HG02970 (cell line): ENCODE data around the gene CPEB1.
"Not testable (repeated sequence)": the region's sequence is repeated elsewhere in the genome, so short reads cannot be mapped to it uniquely, and the experiment has no call there.

Experiments
- ATAC-seq: cut with Tn5 transposase; IDR thresholded peaks from one replicate; pipeline ENCODE4 v1.9.1; 2021; ENCODE audit warnings: mild to moderate bottlenecking, moderate library complexity, moderate number of reproducible peaks; ENCODE audit not compliant: unreplicated experiment, low FRiP score

The CPEB1 gene

GRCh38 chr15:82551646-82552247 is 95.4 kb downstream of the CPEB1 start:
- no peak for ATAC-seq

- no peak for ATAC-seq
These were observed 97.9 kb downstream of the CPEB1 start for GRCh38 chr15:82549199-82549665.

- no peak for ATAC-seq
These were observed 98.5 kb downstream of the CPEB1 start for GRCh38 chr15:82548700-82549099.

DNA sequence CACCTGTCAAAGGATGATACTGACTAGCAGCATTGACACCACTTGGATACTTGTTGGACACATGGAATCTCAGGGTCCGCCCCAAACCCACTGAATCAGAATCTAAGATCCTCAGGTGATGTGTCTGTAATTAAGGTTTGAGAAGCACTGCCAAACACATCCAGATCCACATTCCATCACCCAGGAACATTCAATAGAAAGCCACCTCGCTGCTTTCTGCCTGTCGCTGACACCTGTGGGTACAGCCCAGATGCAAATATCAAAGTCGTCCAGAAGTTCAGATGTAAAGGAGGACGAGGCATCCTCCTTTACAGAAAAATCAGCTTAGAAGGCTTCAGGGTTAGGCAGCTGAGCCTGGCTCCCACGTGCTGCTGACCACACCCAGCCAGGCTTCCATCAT is 101.7 kb downstream of the CPEB1 start:
- no peak for ATAC-seq

DNA sequence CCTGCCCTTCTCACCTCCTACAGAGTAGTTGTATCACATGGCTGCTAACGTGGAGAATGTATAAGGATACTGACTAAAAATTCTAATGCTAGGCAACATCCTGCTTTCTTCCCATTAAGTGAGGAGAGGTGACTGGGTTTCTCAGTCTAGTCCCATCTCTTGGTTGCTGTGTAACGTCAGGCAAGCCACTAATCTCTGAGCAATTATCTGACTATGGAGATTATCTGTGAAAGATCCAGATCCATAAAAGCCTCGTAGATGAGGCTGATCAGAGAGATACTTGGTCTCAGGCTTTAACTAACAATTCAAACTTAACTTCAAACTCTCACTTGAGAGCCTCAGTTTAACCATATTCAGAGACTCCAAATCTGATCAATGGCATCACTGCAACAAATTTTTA is 102.2 kb downstream of the CPEB1 start:
- ATAC-seq, result no peak

GRCh38 chr15:82544431-82544830 is 102.7 kb downstream of the CPEB1 start:
- ATAC-seq, result no peak

DNA sequence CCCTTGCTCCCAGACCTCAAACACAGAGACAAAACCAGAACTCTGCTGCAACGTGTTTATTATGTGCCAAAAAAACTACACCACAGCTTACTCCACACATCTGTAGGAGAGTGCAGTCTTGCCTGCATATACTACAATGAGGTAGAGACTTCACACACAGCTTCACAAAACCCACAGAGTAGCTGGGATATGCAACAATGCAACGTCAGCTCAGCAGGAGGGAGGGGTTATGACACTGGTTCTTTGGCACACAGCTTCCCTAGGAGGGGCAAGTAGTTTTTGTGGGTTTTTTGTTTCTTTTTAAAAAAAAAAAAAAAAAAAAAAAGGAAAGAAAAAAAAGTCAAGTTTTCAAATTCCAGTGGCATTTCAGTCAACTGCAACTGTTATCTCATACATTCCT is 104.0 kb downstream of the CPEB1 start:
- no peak for ATAC-seq

- no peak for ATAC-seq
These were observed 106.2 kb downstream of the CPEB1 start for GRCh38 chr15:82540984-82541431.

- ATAC-seq, result peak; percentile 95
These were observed 106.8 kb downstream of the CPEB1 start, which contains the start of gene RPS17 for GRCh38 chr15:82540055-82540983. TSS of gene RPS17 (minus strand) at chr15:82540457. CDS start at chr15:82540428, 29 bp downstream.

DNA sequence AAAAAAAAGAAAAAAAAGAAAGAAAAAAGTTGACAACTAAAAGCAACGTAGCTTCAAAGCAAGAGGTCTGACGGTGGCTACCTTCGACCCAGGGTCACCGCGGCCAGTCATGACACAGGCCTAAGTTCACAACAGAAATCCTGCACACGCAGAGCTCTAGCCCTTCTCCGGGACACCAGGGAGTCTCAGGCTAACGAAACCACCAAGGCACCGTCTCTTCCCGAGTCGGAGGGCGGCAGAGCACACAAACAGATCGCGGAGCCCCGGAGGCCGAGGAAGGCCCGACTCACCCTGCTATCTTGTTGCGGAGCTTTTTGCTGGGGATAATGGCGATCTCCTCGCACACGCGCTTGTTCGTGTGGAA is 107.5 kb downstream of the CPEB1 start:
- ATAC-seq, result no peak

DNA sequence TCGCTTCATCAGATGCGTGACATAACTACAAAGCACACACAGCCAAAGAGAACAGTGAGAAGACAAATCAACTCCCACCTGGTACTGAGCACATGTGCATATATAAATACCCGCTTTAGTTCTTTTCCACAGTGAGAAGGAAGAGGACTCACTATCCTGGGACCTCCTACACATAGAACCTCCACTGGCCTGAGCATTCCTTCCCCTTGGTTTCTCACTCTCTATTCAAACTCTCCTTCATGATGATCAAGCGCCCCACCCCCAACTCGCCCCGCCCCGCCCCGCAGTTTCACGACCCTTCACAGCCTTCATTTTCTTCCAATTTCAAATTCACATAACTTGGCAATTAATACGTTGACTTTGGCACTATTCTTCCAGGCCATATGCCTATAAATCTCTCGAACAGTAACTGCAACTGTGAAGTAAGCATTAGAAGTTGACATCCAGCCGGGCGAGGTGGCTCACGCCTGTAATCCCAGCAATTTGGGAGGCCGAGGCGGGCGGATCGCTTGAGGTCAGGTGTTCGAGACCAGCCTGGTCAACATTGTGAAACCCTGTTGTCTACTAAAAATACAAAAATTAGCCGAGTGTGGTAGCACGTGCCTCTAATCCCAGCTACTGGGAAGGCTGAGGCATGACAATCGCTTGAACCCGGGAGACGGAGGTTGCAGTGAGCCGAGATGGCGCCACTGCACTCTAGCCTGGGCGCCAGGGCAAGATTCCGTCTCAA is 108.0 kb downstream of the CPEB1 start:
- no peak for ATAC-seq

GRCh38 chr15:82537351-82537908 is 109.7 kb downstream of the CPEB1 start:
- no peak for ATAC-seq

GRCh38 chr15:82536409-82537350 is 110.5 kb downstream of the CPEB1 start:
- ATAC-seq, result no peak

GRCh38 chr15:82535566-82536408 is 111.4 kb downstream of the CPEB1 start:
- no peak for ATAC-seq

DNA sequence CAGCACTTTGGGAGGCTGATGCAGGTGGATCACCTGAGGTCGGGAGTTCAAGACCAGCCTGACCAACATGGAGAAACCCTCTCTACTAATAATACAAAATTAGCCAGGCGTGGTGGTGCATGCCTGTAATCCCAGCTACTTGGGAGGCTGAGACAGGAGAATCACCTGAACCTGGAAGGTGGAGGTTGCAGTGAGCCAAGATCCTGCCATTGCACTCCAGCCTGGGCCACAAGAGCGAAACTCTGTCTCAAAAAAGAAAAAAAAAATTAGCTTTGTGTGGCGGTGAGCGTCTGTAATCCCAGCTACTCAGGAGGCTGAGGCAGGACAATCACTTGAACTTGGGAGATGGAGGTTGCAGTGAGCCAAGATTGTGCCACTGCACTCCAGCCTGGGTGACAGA is 112.0 kb downstream of the CPEB1 start:
- ATAC-seq, result not testable (repeated sequence)

GRCh38 chr15:82534457-82534861 is 112.7 kb downstream of the CPEB1 start:
- not testable (repeated sequence) for ATAC-seq

- ATAC-seq, result no peak
These were observed 113.4 kb downstream of the CPEB1 start for GRCh38 chr15:82533801-82534200.

DNA sequence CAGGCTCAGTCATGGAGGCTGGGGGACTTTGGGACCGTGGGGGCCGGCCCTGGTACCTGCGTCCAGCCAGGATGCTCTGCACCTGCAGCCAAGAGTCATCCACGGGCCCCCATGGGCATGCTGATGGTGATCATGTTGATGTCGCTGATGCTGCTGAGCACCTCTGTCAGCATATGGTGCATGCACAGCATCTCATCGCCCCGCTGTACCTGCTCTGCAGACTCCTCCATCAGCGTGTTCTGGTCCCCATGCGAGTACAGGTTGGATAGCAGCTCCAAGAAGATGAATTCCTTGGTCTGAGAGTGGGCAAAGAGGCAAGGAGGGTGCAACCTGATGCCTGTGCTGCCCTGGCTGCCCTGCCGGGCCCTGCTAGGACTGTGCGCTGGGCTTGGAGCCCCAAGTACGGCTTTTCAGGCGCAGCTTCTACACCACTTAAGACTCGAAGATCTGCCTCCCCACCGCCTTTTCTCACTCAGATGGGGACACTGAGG is 114.1 kb downstream of the CPEB1 start:
- ATAC-seq, result no peak
